ENCODE data around the gene PODXL2.

- TF ChIP-seq, protein P1, sequence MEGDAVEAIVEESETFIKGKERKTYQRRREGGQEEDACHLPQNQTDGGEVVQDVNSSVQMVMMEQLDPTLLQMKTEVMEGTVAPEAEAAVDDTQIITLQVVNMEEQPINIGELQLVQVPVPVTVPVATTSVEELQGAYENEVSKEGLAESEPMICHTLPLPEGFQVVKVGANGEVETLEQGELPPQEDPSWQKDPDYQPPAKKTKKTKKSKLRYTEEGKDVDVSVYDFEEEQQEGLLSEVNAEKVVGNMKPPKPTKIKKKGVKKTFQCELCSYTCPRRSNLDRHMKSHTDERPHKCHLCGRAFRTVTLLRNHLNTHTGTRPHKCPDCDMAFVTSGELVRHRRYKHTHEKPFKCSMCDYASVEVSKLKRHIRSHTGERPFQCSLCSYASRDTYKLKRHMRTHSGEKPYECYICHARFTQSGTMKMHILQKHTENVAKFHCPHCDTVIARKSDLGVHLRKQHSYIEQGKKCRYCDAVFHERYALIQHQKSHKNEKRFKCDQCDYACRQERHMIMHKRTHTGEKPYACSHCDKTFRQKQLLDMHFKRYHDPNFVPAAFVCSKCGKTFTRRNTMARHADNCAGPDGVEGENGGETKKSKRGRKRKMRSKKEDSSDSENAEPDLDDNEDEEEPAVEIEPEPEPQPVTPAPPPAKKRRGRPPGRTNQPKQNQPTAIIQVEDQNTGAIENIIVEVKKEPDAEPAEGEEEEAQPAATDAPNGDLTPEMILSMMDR (IDR thresholded peaks at IDR 0.05; ENCODE audit: insufficient read depth, low read depth, low read length): no peak
- no peak for TF ChIP-seq EZH2 (IDR thresholded peaks at IDR 0.05; ENCODE audit: insufficient read depth, low read length)
Observed at GRCh38 chr3:127687228-127687737, 58.3 kb downstream of the PODXL2 start.

Measured in astrocyte (in vitro differentiated cells and primary cell).